Liver (tissue), 9 donors: ENCODE data around the gene KIF5A. TPM values are rescaled to one million over a fixed set of nuclear protein-coding genes. Genes with fewer than 3 reads are reported as not detected.

ENCODE experiments used
- DNase-seq: peaks from one replicate; pipeline ENCODE4 v3.0.0-alpha.2; 2017; ENCODE audit warnings: low spot score
- H3K27ac ChIP-seq, 2 donors: one replicate each; pipeline ENCODE4 v1.7.0; 2013; ENCODE audit warnings: inconsistent platforms in 2 of 2, low read length in 2 of 2, control low read depth in 1 of 2, low read depth in 1 of 2, mild to moderate bottlenecking in 1 of 2
- H3K27me3 ChIP-seq, 4 donors: one replicate each; pipeline versions ENCODE4 v1.6.1 to v1.7.0; 2013; ENCODE audit warnings: low read length in 3 of 4, inconsistent platforms in 1 of 4, mild to moderate bottlenecking in 1 of 4, moderate library complexity in 1 of 4; ENCODE audit not compliant: control insufficient read depth in 4 of 4, insufficient read depth in 4 of 4
- H3K36me3 ChIP-seq, 4 donors: one replicate each; pipeline versions ENCODE4 v1.6.1 to v1.7.0; 2013; ENCODE audit warnings: low read length in 3 of 4, mild to moderate bottlenecking in 3 of 4, low read depth in 1 of 4, moderate library complexity in 1 of 4; ENCODE audit not compliant: control insufficient read depth in 4 of 4, insufficient read depth in 3 of 4
- H3K4me1 ChIP-seq, 4 donors: one replicate each; pipeline versions ENCODE4 v1.6.1 to v1.7.0; 2013; ENCODE audit warnings: low read length in 3 of 4, mild to moderate bottlenecking in 3 of 4, moderate library complexity in 1 of 4; ENCODE audit not compliant: control insufficient read depth in 4 of 4, insufficient read depth in 4 of 4
- H3K4me3 ChIP-seq, 3 donors: one replicate each; pipeline versions ENCODE4 v1.6.1 to v1.7.0; 2013; ENCODE audit warnings: low read length in 3 of 3, control low read depth in 1 of 3, low read depth in 1 of 3, mild to moderate bottlenecking in 1 of 3
- H3K9ac ChIP-seq, 2 donors: one replicate each; pipeline ENCODE4 v1.7.0; 2013; ENCODE audit warnings: low read length in 2 of 2, mild to moderate bottlenecking in 2 of 2, moderate library complexity in 2 of 2, control low read depth in 1 of 2, low read depth in 1 of 2
- H3K9me3 ChIP-seq, 4 donors: one replicate each; pipeline versions ENCODE4 v1.6.1 to v1.7.0; 2013; ENCODE audit warnings: low read length in 3 of 4; ENCODE audit not compliant: control insufficient read depth in 4 of 4
- ATF3 ChIP-seq: IDR thresholded peaks from 2 replicates; pipeline ENCODE4 v1.6.1; 2016; ENCODE audit warnings: antibody characterized with exemption
- CTCF ChIP-seq: fragments of 150-350 bp; IDR thresholded peaks from 2 replicates; pipeline ENCODE4 v1.5.1; 2017; ENCODE audit warnings: improper control_type of control experiment, low read depth, low read length; ENCODE audit not compliant: missing input control
- EGR1 ChIP-seq, 2 donors: IDR thresholded peaks; 2 replicates each; pipeline ENCODE4 v1.6.1; 2016 to 2018; ENCODE audit warnings: antibody characterized with exemption in 2 of 2, low read depth in 2 of 2
- FOXA1 ChIP-seq: IDR thresholded peaks from 2 replicates; pipeline ENCODE4 v1.6.1; 2016; ENCODE audit warnings: antibody characterized with exemption
- FOXA2 ChIP-seq: IDR thresholded peaks from 2 replicates; pipeline ENCODE4 v1.6.1; 2016; ENCODE audit warnings: antibody characterized with exemption
- GABPA ChIP-seq, 2 donors: IDR thresholded peaks in 1 of 2; conservative IDR thresholded peaks in 1 of 2; 2 replicates each; pipeline ENCODE4 v1.6.1; 2016; ENCODE audit warnings: antibody characterized with exemption in 2 of 2, mild to moderate bottlenecking in 1 of 2, moderate library complexity in 1 of 2
- JUND ChIP-seq, 2 donors: IDR thresholded peaks; 2 replicates each; pipeline ENCODE4 v1.6.1; 2016; ENCODE audit warnings: antibody characterized with exemption in 2 of 2
- MAX ChIP-seq: IDR thresholded peaks from 2 replicates; pipeline ENCODE4 v1.6.1; 2016; ENCODE audit warnings: antibody characterized with exemption
- REST ChIP-seq: IDR thresholded peaks from 2 replicates; pipeline ENCODE4 v1.6.1; 2016; ENCODE audit warnings: antibody characterized with exemption, mild to moderate bottlenecking
- SP1 ChIP-seq: IDR thresholded peaks from 2 replicates; pipeline ENCODE4 v1.6.1; 2018; ENCODE audit warnings: antibody characterized with exemption, mild to moderate bottlenecking
- YY1 ChIP-seq: IDR thresholded peaks from 2 replicates; pipeline ENCODE4 v1.6.1; 2016; ENCODE audit warnings: antibody characterized with exemption, mild to moderate bottlenecking
- ZBTB33 ChIP-seq: IDR thresholded peaks from 2 replicates; pipeline ENCODE4 v1.6.1; 2016; ENCODE audit warnings: antibody characterized with exemption
- WGBS: extraction: QIAGEN DNeasy Blood & Tissue Kit; methylation state at CpG from one replicate; pipeline ENCODE4 v1.1.7; 2013; 5-methylcytosine and 5-hydroxymethylcytosine counted together
- polyA plus RNA-seq, 2 donors: library from polyadenylated mRNA; stranded (reverse) in 1 of 2; unstranded in 1 of 2; fragments of 200-250 nt in 1 of 2; fragments of >200 nt in 1 of 2; fragmentation: Nextera tagmentation in 1 of 2; extraction: Ambion mirVana in 1 of 2; gene quantifications; one replicate each; pipeline versions ENCODE4 v1.2.1 to v1.2.3, GENCODE V29; 2013 to 2015
- total RNA-seq, 2 donors: library from RNA; depleted of rRNA; stranded (reverse); fragments of >200 nt; gene quantifications; one replicate each; pipeline ENCODE4 v1.2.3, GENCODE V29; 2014
- donor health status: healthy.
- donor health status: healthy.
- donor health status: healthy.
- donor health status: healthy.
- donor health status: healthy.

KIF5A gene
- total and polyA plus RNA-seq, 4 donors: 0.01 to 0.42 TPM; not detected in 2

- Histone ChIP-seq H3K4me1 (peaks cover 11 to 26% (median 15%) of the 10 kb centered on the region in 4 donors), H3K9me3 (no peaks in the 10 kb centered on the region), H3K27ac (no peak overlapping the region), H3K9ac (no peak overlapping the region), H3K4me3 (no peak overlapping the region), H3K27me3 (peaks cover 9 to 32% (median 13%) of the 10 kb centered on the region in 4 donors), H3K36me3 (no peaks in the 10 kb centered on the region)
- TF ChIP-seq JUND (IDR thresholded peaks at IDR 0.05): no peak
- TF ChIP-seq SP1: no peak
- no peak for TF ChIP-seq GABPA (IDR thresholded peaks at IDR 0.05 in 1 of 2, conservative IDR thresholded peaks at IDR 0.05 in 1 of 2)
- no peak for TF ChIP-seq EGR1 (IDR thresholded peaks at IDR 0.05; ENCODE audit: low read depth in 2 of 2)
- TF ChIP-seq FOXA1: no peak
- TF ChIP-seq CTCF: no peak
- TF ChIP-seq REST: no peak
- no peak for TF ChIP-seq YY1
- no peak for TF ChIP-seq ATF3
- TF ChIP-seq ZBTB33: no peak
- WGBS: 55% methylated on average over 5 of the region's 5 CpGs
- no peak for DNase-seq
These were observed 74.1 kb downstream of the KIF5A start for GRCh38 chr12:57623811-57624390.

- 74% methylated on average over 8 of the region's 8 CpGs for WGBS
- H3K9me3 ChIP-seq: no peaks in the 10 kb centered on the region
- H3K9ac ChIP-seq: no peak overlapping the region
- peaks cover 6 to 31% (median 13%) of the 10 kb centered on the region in 4 donors for H3K27me3 ChIP-seq
- no peak for DNase-seq
- TF ChIP-seq CTCF (no peak), MAX (no peak), GABPA (IDR thresholded peaks at IDR 0.05 in 1 of 2, conservative IDR thresholded peaks at IDR 0.05 in 1 of 2) (no peak), YY1 (no peak), FOXA2 (no peak)
- peaks cover 9 to 22% (median 15%) of the 10 kb centered on the region in 4 donors for H3K4me1 ChIP-seq
- H3K27ac ChIP-seq: no peak overlapping the region
- H3K36me3 ChIP-seq: no peaks in the 10 kb centered on the region
- no peak overlapping the region for H3K4me3 ChIP-seq
These were observed 74.8 kb downstream of the KIF5A start for GRCh38 chr12:57624441-57625220.
